Sigmoid colon (tissue), 7 donors: Measurements from ENCODE around the gene CXCL3. TPM values are rescaled to one million over a fixed set of nuclear protein-coding genes. Genes with fewer than 3 reads are reported as not detected.

Experiments used
- DNase-seq: peaks from one replicate; pipeline ENCODE4 v3.0.0-alpha.2; 2019
- H3K27ac ChIP-seq, 4 donors: fragments of 200-600 bp; sonication (generic); one replicate each; pipeline ENCODE4 v1.5.1; 2016 to 2019; ENCODE audit warnings: mild to moderate bottlenecking in 1 of 4
- H3K27me3 ChIP-seq, 3 donors: fragments of 200-600 bp; sonication (generic); one replicate each; pipeline ENCODE4 v1.5.1; 2019; ENCODE audit warnings: mild to moderate bottlenecking in 1 of 3
- H3K36me3 ChIP-seq, 4 donors: fragments of 200-600 bp; sonication (generic); one replicate each; pipeline ENCODE4 v1.5.1; 2016 to 2019
- H3K4me1 ChIP-seq, 4 donors: fragments of 200-600 bp; sonication (generic); one replicate each; pipeline ENCODE4 v1.5.1; 2017 to 2019
- H3K4me3 ChIP-seq, 4 donors: fragments of 200-600 bp; sonication (generic); one replicate each; pipeline ENCODE4 v1.5.1; 2017 to 2019; ENCODE audit warnings: mild to moderate bottlenecking in 2 of 4, moderate library complexity in 1 of 4
- H3K9me3 ChIP-seq, 4 donors: fragments of 200-600 bp in 3 of 4; sonication (generic) in 3 of 4; one replicate each; pipeline versions ENCODE4 v1.5.1 to v1.6.1; 2013 to 2019
- EP300 ChIP-seq, 4 donors: sonication (generic); formaldehyde crosslinking; IDR thresholded peaks; one replicate each; pipeline ENCODE4 v1.6.1; 2017; ENCODE audit warnings: antibody characterized with exemption in 4 of 4
- POLR2A ChIP-seq, 2 donors: fragments of 450-650 bp; IDR thresholded peaks; one replicate each; pipeline ENCODE4 v1.6.1; 2016; ENCODE audit warnings: antibody characterized with exemption in 2 of 2, mild to moderate bottlenecking in 2 of 2, moderate library complexity in 2 of 2
- POLR2AphosphoS5 ChIP-seq, 4 donors: sonication (generic); formaldehyde crosslinking; IDR thresholded peaks; one replicate each; pipeline ENCODE4 v1.6.1; 2017; ENCODE audit warnings: antibody characterized with exemption in 4 of 4
- WGBS, 2 donors: extraction: QIAGEN DNeasy Blood & Tissue Kit; methylation state at CpG; one replicate each; pipeline ENCODE4 v1.1.7; 2013; 5-methylcytosine and 5-hydroxymethylcytosine counted together
- intact Hi-C: fragments of 100-400 bp; cut with DNase I; formaldehyde crosslinking; loops from one replicate; pipeline ENCODE4 v1.15.1; 2023
- polyA plus RNA-seq, 3 donors: library from polyadenylated mRNA; stranded (reverse); fragments of 200-250 nt; gene quantifications; one replicate each; pipeline ENCODE4 v1.2.3, GENCODE V29; 2013
- total RNA-seq, 4 donors: library from RNA; depleted of rRNA; stranded (reverse); fragments of >200 nt; gene quantifications; one replicate each; pipeline ENCODE4 v1.1.0, GENCODE V29; 2016
- TF ChIP-seq, protein P1 (sequence below), 4 experiments: fragments of 450-650 bp in 3 of 4; fragments of 200-600 bp in 1 of 4; IDR thresholded peaks; one replicate each; pipeline ENCODE4 v1.5.1; 2016 to 2019; ENCODE audit warnings: antibody characterized with exemption in 4 of 4, mild to moderate bottlenecking in 3 of 4, moderate library complexity in 2 of 4
- donor health status: healthy with polysubstance abuse.
- donor health status: Bipolar disorder and iron deficiency.
- donor health status: healthy.

The CXCL3 gene
- total and polyA plus RNA-seq, 7 donors = 2.4 to 82.2 (median 4.1) TPM; not detected in 3

DNA sequence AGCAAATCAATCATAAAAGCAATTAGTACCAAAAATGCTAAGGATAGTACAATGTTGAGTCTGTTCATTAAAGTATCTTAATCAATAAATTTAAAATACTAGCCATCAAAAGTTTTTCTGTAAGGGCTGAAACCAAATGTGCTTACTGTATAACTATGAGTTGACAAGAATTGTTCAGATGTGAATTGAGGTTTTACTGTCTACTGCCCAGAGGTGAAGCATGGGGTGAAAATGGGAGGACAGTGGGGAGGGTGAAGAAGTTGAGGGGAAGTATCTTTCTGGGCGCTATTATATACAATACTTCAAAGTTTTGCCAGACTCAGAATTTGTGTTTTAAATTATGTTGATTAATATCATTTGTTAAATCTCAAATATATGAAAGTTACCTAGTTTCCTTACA lies 46.4 kb downstream of the CXCL3 start:
- H3K9me3 ChIP-seq = no peaks in the 10 kb centered on the region
- H3K27me3 ChIP-seq = no peaks in the 10 kb centered on the region
- DNase-seq = no peak
- H3K36me3 ChIP-seq = no peaks in the 10 kb centered on the region
- H3K27ac ChIP-seq = no peak overlapping the region
- H3K4me1 ChIP-seq = no peaks in the 10 kb centered on the region
- TF ChIP-seq POLR2AphosphoS5 (IDR thresholded peaks at IDR 0.05) (no peak), POLR2A (IDR thresholded peaks at IDR 0.05) (no peak), EP300 (IDR thresholded peaks at IDR 0.05) (no peak)
- TF ChIP-seq, protein P1, sequence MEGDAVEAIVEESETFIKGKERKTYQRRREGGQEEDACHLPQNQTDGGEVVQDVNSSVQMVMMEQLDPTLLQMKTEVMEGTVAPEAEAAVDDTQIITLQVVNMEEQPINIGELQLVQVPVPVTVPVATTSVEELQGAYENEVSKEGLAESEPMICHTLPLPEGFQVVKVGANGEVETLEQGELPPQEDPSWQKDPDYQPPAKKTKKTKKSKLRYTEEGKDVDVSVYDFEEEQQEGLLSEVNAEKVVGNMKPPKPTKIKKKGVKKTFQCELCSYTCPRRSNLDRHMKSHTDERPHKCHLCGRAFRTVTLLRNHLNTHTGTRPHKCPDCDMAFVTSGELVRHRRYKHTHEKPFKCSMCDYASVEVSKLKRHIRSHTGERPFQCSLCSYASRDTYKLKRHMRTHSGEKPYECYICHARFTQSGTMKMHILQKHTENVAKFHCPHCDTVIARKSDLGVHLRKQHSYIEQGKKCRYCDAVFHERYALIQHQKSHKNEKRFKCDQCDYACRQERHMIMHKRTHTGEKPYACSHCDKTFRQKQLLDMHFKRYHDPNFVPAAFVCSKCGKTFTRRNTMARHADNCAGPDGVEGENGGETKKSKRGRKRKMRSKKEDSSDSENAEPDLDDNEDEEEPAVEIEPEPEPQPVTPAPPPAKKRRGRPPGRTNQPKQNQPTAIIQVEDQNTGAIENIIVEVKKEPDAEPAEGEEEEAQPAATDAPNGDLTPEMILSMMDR (IDR thresholded peaks at IDR 0.05) = no peak
- WGBS, 2 donors = 0% methylated on average over 1 of the region's 1 CpG
- intact Hi-C loops = no loop called here
- H3K4me3 ChIP-seq = no peak overlapping the region

GRCh38 chr4:73991742-73992000 lies 46.8 kb downstream of the CXCL3 start:
- intact Hi-C loops = no loop called here
- TF ChIP-seq POLR2AphosphoS5 (IDR thresholded peaks at IDR 0.05) = no peak
- TF ChIP-seq, protein P1 (IDR thresholded peaks at IDR 0.05) = no peak
- no peak for TF ChIP-seq POLR2A (IDR thresholded peaks at IDR 0.05)
- Histone ChIP-seq H3K27me3 (no peaks in the 10 kb centered on the region), H3K27ac (no peak overlapping the region), H3K36me3 (no peaks in the 10 kb centered on the region), H3K4me3 (no peak overlapping the region), H3K4me1 (no peaks in the 10 kb centered on the region), H3K9me3 (no peaks in the 10 kb centered on the region)
- DNase-seq = no peak
- WGBS, 2 donors = 93% methylated on average over 1 of the region's 1 CpG

DNA sequence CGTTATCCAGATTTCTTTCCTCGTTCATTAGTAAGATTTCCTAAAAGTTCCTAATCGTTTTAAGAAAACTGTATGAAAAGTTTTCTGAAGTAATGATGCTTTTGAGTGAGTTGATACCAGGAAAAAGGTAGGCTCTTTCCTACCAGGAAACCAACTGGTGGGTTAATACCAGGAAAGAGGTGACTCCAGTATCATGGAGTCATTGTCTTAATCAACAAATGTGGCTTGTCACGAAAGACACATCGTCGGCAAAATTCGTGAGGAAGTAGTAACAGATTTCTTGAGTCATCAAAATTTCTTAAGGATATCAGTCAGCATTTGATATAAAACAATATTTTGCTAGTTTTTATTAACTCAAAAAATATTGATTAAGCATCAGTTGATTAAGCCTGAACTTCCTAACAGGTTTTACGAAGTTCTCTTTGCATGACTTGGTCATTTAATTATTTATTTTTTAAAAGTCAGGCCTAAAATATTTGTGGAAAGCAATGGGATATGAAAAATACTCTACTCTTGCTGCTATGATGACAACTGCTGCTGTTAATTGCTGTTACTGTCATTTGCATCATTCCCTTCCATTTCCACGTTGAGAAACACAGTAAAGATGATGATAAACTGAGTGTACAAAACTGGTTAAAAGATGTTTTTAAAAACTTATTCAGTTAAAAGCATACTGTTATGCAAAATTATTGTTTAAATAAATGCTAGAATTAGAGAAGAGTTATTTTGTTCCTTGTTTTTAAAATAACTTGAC lies 47.3 kb downstream of the CXCL3 start:
- Histone ChIP-seq H3K9me3 (no peaks in the 10 kb centered on the region), H3K27me3 (no peaks in the 10 kb centered on the region), H3K4me1 (no peaks in the 10 kb centered on the region), H3K4me3 (no peak overlapping the region), H3K36me3 (no peaks in the 10 kb centered on the region), H3K27ac (no peak overlapping the region)
- 92 to 93% methylated on average over 9 of the region's 9 CpGs for WGBS, 2 donors
- no peak for DNase-seq
- TF ChIP-seq POLR2A (IDR thresholded peaks at IDR 0.05) (no peak), EP300 (IDR thresholded peaks at IDR 0.05) (no peak), POLR2AphosphoS5 (IDR thresholded peaks at IDR 0.05) (no peak)
- TF ChIP-seq, protein P1 (IDR thresholded peaks at IDR 0.05) = no peak
- intact Hi-C loops = no loop called here

- intact Hi-C loops = no loop called here
- no peak for DNase-seq
- H3K4me3 ChIP-seq = no peak overlapping the region
- H3K4me1 ChIP-seq = no peaks in the 10 kb centered on the region
- WGBS, 2 donors = 88% methylated on average over 5 of the region's 5 CpGs
- H3K27ac ChIP-seq = no peak overlapping the region
- no peaks in the 10 kb centered on the region for H3K9me3 ChIP-seq
- no peaks in the 10 kb centered on the region for H3K36me3 ChIP-seq
- TF ChIP-seq POLR2AphosphoS5 (IDR thresholded peaks at IDR 0.05) (no peak), EP300 (IDR thresholded peaks at IDR 0.05) (no peak)
- no peaks in the 10 kb centered on the region for H3K27me3 ChIP-seq
These were observed 48.6 kb downstream of the CXCL3 start for GRCh38 chr4:73989928-73990327.

DNA sequence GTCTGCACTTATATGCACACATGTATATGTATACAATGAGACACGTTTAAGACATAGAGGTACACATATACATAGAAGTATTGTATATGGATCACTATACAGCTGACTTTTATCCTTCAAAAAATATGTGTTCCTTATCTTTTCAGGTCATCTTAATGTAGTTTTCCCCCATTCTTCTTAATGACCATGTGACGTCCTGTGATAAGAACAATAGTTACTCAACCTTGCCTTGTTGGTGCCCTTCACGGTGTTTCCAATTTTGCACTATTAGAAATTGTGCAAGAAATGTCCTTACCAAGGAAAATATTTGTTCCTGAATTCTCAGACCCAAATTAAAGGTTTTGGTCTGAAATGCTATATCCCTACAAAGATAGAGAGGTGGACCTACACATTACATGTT lies 49.5 kb downstream of the CXCL3 start:
- Histone ChIP-seq H3K27ac (no peak overlapping the region), H3K4me3 (no peak overlapping the region), H3K4me1 (no peaks in the 10 kb centered on the region), H3K27me3 (no peaks in the 10 kb centered on the region), H3K9me3 (no peaks in the 10 kb centered on the region), H3K36me3 (no peaks in the 10 kb centered on the region)
- DNase-seq = no peak
- WGBS, 2 donors = 81 to 86% methylated on average over 3 of the region's 3 CpGs
- intact Hi-C loops = no loop called here
- TF ChIP-seq POLR2AphosphoS5 (IDR thresholded peaks at IDR 0.05) (no peak), POLR2A (IDR thresholded peaks at IDR 0.05) (no peak), EP300 (IDR thresholded peaks at IDR 0.05) (no peak)
- TF ChIP-seq, protein P1 (IDR thresholded peaks at IDR 0.05) = no peak
